ENCODE results near the gene TNNC1. TPM values are rescaled to one million over a fixed set of nuclear protein-coding genes. Genes with fewer than 3 reads are reported as not detected.

Gene TNNC1
- total RNA-seq, 4 donors from 2014 or later = 1.7 to 3.7 TPM; not detected in 2

GRCh38 chr3:52494886-52495495, 41.1 kb upstream of the TNNC1 start, which contains the start of gene STAB1:
STAB1 (plus strand) TSS chr3:52495338; CDS start chr3:52495414, 76 bp downstream.
- no peak for TF ChIP-seq CTCF (IDR thresholded peaks at IDR 0.05; ENCODE audit: low read depth)

- no peak for TF ChIP-seq CTCF (IDR thresholded peaks at IDR 0.05; ENCODE audit: low read depth)
Measured at GRCh38 chr3:52494445-52494844, 40.6 kb upstream of the TNNC1 start.

- TF ChIP-seq CTCF (IDR thresholded peaks at IDR 0.05; ENCODE audit: low read depth) = no peak
Measured at GRCh38 chr3:52493232-52494017, 39.6 kb upstream of the TNNC1 start.

- TF ChIP-seq CTCF (IDR thresholded peaks at IDR 0.05; ENCODE audit: low read depth) = no peak
Measured at GRCh38 chr3:52492059-52492458, 38.2 kb upstream of the TNNC1 start.

- TF ChIP-seq CTCF (IDR thresholded peaks at IDR 0.05; ENCODE audit: low read depth) = no peak
Measured at GRCh38 chr3:52490939-52491526, 37.2 kb upstream of the TNNC1 start.

- no peak for TF ChIP-seq CTCF (IDR thresholded peaks at IDR 0.05; ENCODE audit: low read depth)
Measured at GRCh38 chr3:52490035-52490938, 36.4 kb upstream of the TNNC1 start.

Measured in subcutaneous adipose tissue (tissue), 4 donors.